ENCODE results near the gene PLEKHH1. TPM values are rescaled to one million over a fixed set of nuclear protein-coding genes. Genes with fewer than 3 reads are reported as not detected.

PLEKHH1 gene
- total and polyA plus RNA-seq, 9 of the 15 experiments (the other 6 are each of a cell fraction or from before 2014, with no cell fraction given) = 0.76 to 5.9 (median 2.9) TPM

- no peak for TF ChIP-seq ZBTB40 (IDR thresholded peaks at IDR 0.05)
- TF ChIP-seq ZBTB40 (CRISPR knock-in tag; IDR thresholded peaks at IDR 0.05) = no peak
These were observed 13.7 kb upstream of the PLEKHH1 start (continued) for GRCh38 chr14:67519406-67519805.

Measured in K562 (cell line).